HUES64 (cell line): ENCODE data around the gene TTC28.

Experiments used
- H3K27ac ChIP-seq: 2 replicates; pipeline ENCODE4 v1.7.0; 2013; ENCODE audit warnings: low read depth, low read length, inconsistent platforms
- H3K27me3 ChIP-seq: 2 replicates; pipeline ENCODE4 v1.6.1; 2013; ENCODE audit warnings: mild to moderate bottlenecking, low read length; ENCODE audit not compliant: insufficient read depth
- H3K36me3 ChIP-seq: 2 replicates; pipeline ENCODE4 v1.6.1; 2013; ENCODE audit warnings: mild to moderate bottlenecking, low read length; ENCODE audit not compliant: insufficient read depth
- H3K4me1 ChIP-seq: 2 replicates; pipeline ENCODE4 v1.6.1; 2013; ENCODE audit warnings: mild to moderate bottlenecking, low read length, moderate library complexity; ENCODE audit not compliant: insufficient read depth
- H3K4me3 ChIP-seq: 2 replicates; pipeline ENCODE4 v1.5.1; 2013; ENCODE audit warnings: mild to moderate bottlenecking, low read length, moderate library complexity
- H3K9ac ChIP-seq: 2 replicates; pipeline ENCODE4 v1.6.1; 2013; ENCODE audit warnings: mild to moderate bottlenecking, low read depth, low read length
- H3K9me3 ChIP-seq: 2 replicates; pipeline ENCODE4 v1.6.1; 2013; ENCODE audit warnings: low read depth, low read length; ENCODE audit not compliant: insufficient read depth
- WGBS: fragments of 150-250, 120-280 bp; methylation state at CpG from one replicate; pipeline ENCODE4 v1.1.7; 2013; ENCODE audit warnings: missing lambda C conversion rate; 5-methylcytosine and 5-hydroxymethylcytosine counted together

TTC28 gene

DNA sequence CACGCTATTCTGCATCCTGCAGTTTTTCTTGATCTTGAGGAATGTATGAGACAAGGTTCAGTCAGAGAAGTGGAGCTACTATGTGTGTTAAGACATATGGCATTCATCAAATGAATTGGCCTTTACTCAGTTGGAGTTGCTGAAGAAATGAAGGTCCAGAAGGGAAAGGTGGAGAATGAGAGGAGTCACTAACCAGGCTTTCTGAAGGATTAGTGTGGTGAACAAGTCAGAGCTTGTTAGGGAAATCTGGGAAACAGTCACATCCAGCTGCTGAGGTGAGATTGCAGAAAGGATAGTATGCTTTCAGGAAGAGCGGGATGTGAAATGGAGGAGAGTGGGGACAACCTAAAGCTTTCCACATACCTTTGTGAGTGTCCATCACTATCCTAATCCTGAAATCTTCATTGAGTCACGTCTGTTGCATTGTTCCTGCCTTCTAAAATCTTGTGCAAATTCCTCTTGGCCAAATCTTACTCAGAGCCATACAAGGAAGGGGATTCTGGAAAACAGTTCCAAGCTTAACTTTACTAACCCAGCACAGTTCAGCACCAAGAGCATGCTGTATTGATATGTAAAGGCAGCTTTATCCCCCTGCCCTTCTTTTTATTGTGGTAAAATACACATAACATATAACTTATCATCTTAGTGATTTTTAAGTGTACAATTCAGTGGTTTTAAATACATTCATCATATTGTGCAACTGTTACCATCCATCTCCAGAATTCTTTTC, 749.1 kb downstream of the TTC28 start:
- H3K36me3 ChIP-seq = 0 out of 2 replicates have a peak, but pooled peaks cover 5% of the 10 kb centered on the region
- 80% methylated on average over 3 of the region's 3 CpGs for WGBS
- no peaks in the 10 kb centered on the region for H3K27me3 ChIP-seq
- no peak overlapping the region for H3K4me3 ChIP-seq
- H3K27ac ChIP-seq = peak overlapping the region; percentile 9; the same call in 1 of the 2 replicates
- H3K9ac ChIP-seq = no peak overlapping the region
- H3K4me1 ChIP-seq = peaks cover 13% of the 10 kb centered on the region
- H3K9me3 ChIP-seq = no peaks in the 10 kb centered on the region; the same call in 1 of the 2 replicates
